Measurements from ENCODE around the gene NDRG2. TPM values are rescaled to one million over a fixed set of nuclear protein-coding genes. Genes with fewer than 3 reads are reported as not detected.
"Not testable (repeated sequence)": the region's sequence is repeated elsewhere in the genome, so short reads cannot be mapped to it uniquely, and the experiment has no call there.

NDRG2 gene
- total RNA-seq, 4 donors from 2014 or later: 111 to 563 (median 200) TPM

DNA sequence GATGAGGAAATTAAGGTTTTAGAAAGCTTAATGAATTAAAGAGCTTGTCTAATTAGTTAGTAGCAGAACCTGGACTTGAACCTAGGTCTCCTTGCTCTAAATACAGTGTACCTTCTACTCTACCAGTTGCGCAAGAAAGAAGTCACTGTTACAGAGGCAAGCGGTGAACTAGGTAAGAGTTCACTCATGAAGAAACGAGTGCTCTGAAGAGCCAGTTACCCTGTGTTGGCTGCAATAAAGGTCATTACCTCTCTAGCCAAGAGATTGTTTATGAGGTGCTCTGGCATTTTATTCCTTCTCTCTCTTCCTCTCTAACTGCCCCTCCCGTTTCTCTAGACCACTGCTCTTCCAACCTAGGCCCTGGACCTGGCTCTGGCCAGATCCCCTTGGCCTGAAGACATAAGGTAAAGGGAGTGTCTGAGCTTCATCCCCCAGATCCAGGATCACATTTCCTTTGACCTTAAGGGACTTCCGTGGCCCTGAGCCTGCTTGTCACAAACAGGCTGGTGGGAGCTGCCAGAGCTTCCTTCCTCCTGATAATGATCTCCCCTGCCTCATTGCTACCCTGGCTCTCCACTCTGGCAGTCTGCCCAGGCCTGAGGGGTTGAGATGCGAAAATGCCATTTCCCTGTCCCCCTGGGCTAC, 19.2 kb upstream of the NDRG2 start:
- Histone ChIP-seq H3K9me3 (no peaks in the 10 kb centered on the region), H3K4me3 (no peak overlapping the region), H3K36me3 (no peaks in the 10 kb centered on the region), H3K27ac (no peak overlapping the region), H3K4me1 (no peaks in the 10 kb centered on the region), H3K27me3 (no peaks in the 10 kb centered on the region)
- no peak for TF ChIP-seq POLR2A (IDR thresholded peaks at IDR 0.05)
- TF ChIP-seq, protein P1, sequence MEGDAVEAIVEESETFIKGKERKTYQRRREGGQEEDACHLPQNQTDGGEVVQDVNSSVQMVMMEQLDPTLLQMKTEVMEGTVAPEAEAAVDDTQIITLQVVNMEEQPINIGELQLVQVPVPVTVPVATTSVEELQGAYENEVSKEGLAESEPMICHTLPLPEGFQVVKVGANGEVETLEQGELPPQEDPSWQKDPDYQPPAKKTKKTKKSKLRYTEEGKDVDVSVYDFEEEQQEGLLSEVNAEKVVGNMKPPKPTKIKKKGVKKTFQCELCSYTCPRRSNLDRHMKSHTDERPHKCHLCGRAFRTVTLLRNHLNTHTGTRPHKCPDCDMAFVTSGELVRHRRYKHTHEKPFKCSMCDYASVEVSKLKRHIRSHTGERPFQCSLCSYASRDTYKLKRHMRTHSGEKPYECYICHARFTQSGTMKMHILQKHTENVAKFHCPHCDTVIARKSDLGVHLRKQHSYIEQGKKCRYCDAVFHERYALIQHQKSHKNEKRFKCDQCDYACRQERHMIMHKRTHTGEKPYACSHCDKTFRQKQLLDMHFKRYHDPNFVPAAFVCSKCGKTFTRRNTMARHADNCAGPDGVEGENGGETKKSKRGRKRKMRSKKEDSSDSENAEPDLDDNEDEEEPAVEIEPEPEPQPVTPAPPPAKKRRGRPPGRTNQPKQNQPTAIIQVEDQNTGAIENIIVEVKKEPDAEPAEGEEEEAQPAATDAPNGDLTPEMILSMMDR (IDR thresholded peaks at IDR 0.05): no peak
- intact Hi-C loops (cut with DNase I; ENCODE audit: low total_unique reads): loop anchor here (2.0 kb wide), 1 partner anchor 31 kb away; no protein-coding TSS in a partner anchor
- DNase-seq: no peak

DNA sequence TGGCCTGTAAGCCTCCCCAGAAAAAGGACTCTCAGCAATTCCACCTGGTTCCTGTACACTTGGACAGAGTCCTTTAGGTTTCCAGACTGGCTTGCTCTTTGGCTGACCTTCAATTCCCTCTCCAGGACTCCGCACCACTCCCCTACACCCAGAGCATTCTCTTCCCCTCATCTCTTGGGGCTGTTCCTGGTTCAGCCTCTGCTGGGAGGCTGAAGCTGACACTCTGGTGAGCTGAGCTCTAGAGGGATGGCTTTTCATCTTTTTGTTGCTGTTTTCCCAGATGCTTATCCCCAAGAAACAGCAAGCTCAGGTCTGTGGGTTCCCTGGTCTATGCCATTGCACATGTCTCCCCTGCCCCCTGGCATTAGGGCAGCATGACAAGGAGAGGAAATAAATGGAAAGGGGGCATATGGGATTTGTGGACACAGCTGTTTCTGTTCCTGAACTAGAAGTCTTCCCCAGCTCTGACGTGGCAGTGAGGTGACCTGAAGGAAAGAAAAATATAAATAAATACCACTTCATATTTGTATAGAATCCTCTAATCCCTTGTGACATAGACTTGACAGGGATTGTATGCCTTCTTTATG, 18.6 kb upstream of the NDRG2 start:
- intact Hi-C loops (cut with DNase I; ENCODE audit: low total_unique reads): loop anchor here (2.0 kb wide), 1 partner anchor 31 kb away; no protein-coding TSS in a partner anchor
- Histone ChIP-seq H3K36me3 (no peaks in the 10 kb centered on the region), H3K27me3 (no peaks in the 10 kb centered on the region), H3K4me3 (no peak overlapping the region), H3K4me1 (no peaks in the 10 kb centered on the region), H3K9me3 (no peaks in the 10 kb centered on the region), H3K27ac (no peak overlapping the region)
- TF ChIP-seq, protein P1 (IDR thresholded peaks at IDR 0.05): no peak
- no peak for TF ChIP-seq POLR2A (IDR thresholded peaks at IDR 0.05)
- no peak for DNase-seq

DNA sequence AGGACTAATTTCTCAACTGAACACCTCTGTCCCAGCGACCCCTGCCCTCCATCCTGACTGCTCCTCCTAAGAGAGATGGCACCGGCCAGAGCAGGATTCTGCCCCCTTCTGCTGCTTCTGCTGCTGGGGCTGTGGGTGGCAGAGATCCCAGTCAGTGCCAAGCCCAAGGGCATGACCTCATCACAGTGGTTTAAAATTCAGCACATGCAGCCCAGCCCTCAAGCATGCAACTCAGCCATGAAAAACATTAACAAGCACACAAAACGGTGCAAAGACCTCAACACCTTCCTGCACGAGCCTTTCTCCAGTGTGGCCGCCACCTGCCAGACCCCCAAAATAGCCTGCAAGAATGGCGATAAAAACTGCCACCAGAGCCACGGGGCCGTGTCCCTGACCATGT, 18.1 kb upstream of the NDRG2 start:
- H3K27ac ChIP-seq: no peak overlapping the region
- TF ChIP-seq POLR2A (IDR thresholded peaks at IDR 0.05): no peak
- TF ChIP-seq, protein P1 (IDR thresholded peaks at IDR 0.05): no peak
- H3K27me3 ChIP-seq: no peaks in the 10 kb centered on the region
- H3K9me3 ChIP-seq: no peaks in the 10 kb centered on the region
- no peak for DNase-seq
- intact Hi-C loops (cut with DNase I; ENCODE audit: low total_unique reads): loop anchor here (2.0 kb wide), 1 partner anchor 30 kb away; no protein-coding TSS in a partner anchor
- no peaks in the 10 kb centered on the region for H3K36me3 ChIP-seq
- H3K4me3 ChIP-seq: no peak overlapping the region
- H3K4me1 ChIP-seq: peaks cover 0 to 1% of the 10 kb centered on the region in 2 donors

DNA sequence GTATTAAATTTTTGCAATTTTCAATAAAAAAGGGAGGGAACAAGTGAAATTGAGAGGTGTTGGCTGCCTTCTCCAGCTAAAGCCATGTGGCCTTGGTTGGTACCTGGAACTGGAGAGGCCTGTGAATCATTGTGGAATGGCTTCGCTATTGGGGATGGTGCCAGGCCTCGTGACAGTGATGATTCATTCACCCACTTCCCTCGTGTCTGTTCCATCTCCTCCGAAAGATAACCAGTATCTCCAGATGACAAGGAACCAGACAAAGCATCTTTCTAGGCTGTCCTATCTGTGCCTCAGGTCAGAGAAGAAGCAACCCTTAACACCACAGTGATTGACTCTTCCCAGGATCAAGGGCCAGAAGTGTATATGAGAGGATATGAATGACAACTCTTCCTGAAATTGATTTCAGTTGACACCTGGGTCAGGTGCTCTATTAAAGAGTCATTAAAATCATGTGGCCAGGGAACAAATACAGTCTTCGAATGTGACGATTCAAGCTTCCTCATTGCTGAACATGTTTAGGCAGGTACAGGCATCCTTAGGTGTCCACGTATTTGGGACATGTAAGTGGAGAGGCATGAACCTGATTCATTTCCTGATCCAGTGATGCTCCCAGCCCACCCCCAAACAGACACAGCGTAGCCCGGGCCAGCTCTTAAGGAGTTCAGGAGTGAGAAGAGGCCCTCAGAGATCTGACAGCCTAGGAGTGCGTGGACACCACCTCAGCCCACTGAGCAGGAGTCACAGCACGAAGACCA, 17.0 kb upstream of the NDRG2 start, which contains the start of gene RNASE7:
Gene RNASE7 (plus strand): TSS at position 687 of the 758 bp plus-strand sequence. CDS start 631 bp downstream, outside the sequence.
- intact Hi-C loops (cut with DNase I; ENCODE audit: low total_unique reads): loop anchor here (2.0 kb wide), 1 partner anchor 29 kb away; no protein-coding TSS in a partner anchor
- no peak within 1 kb of the TSS for H3K4me3 ChIP-seq
- DNase-seq: no peak
- H3K27me3 ChIP-seq: no peaks in the 10 kb centered on the region
- H3K36me3 ChIP-seq: no peaks in the 10 kb centered on the region
- H3K27ac ChIP-seq: no peak within 1 kb of the TSS
- H3K4me1 ChIP-seq: peaks cover 0 to 4% of the 10 kb centered on the region in 2 donors
- TF ChIP-seq POLR2A (IDR thresholded peaks at IDR 0.05): no peak
- TF ChIP-seq, protein P1 (IDR thresholded peaks at IDR 0.05): no peak
- H3K9me3 ChIP-seq: no peaks in the 10 kb centered on the region

DNA sequence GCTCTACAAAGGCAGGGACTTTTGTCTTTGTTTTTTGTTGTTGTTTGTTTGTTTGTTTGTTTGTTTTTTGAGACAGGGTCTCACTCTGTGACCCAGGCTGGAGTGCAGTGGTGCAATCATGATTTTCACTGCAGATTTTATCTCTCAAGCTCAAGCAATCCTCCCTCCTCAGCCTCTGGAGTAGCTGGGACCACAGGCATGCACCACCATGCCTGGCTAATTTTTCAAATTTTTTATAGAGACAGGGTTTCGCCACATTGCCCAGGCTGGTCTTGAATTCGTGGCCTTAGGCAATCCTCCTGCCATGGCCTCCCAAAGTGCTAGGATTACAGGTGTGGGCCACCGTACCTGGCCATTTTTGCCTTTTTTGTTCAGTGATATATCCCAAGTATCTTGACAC, 16.1 kb upstream of the NDRG2 start:
- intact Hi-C loops (cut with DNase I; ENCODE audit: low total_unique reads); H3K9me3 ChIP-seq; H3K36me3 ChIP-seq; H3K4me3 ChIP-seq; H3K27me3 ChIP-seq; H3K4me1 ChIP-seq; H3K27ac ChIP-seq; DNase-seq: not testable (repeated sequence)
